DND-41 (cell line): ENCODE data around the gene GASK1B.

ENCODE experiments used
- ATAC-seq: fragments of 200-7000 bp; cut with Tn5 transposase; 3 replicates; pipeline ENCODE4 v1.9.1; 2021; ENCODE audit warnings: low read depth; ENCODE audit not compliant: insufficient read depth
- DNase-seq: peaks from one replicate; pipeline ENCODE4 v3.0.0-alpha.2; 2020
- H2AFZ ChIP-seq: 2 replicates; pipeline ENCODE4 v1.6.0; 2012; ENCODE audit warnings: low read depth, low read length
- H3K27ac ChIP-seq: 2 replicates; pipeline ENCODE4 v1.5.1; 2012; ENCODE audit warnings: low read length, inconsistent platforms
- H3K27me3 ChIP-seq: fragments of 200-600 bp; sonication (generic); 2 replicates; pipeline ENCODE4 v1.6.0; 2012; ENCODE audit warnings: low read length, mild to moderate bottlenecking, inconsistent platforms; ENCODE audit not compliant: insufficient read depth, poor library complexity
- H3K36me3 ChIP-seq: 2 replicates; pipeline ENCODE4 v1.5.1; 2012; ENCODE audit warnings: low read length, inconsistent platforms; ENCODE audit not compliant: insufficient read depth
- H3K4me1 ChIP-seq: 2 replicates; pipeline ENCODE4 v1.5.1; 2012; ENCODE audit warnings: mild to moderate bottlenecking, low read length; ENCODE audit not compliant: insufficient read depth
- H3K4me2 ChIP-seq: 2 replicates; pipeline ENCODE4 v1.6.0; 2012; ENCODE audit warnings: mild to moderate bottlenecking, moderate library complexity, low read length, inconsistent platforms; ENCODE audit not compliant: insufficient read depth
- H3K4me3 ChIP-seq, 2 experiments: fragments of 200-600 bp in 1 of 2; shearing (Covaris generic) in 1 of 2; 2 replicates each; pipeline ENCODE4 v1.5.1; 2012 to 2016; ENCODE audit warnings: inconsistent platforms in 2 of 2, low read length in 2 of 2, mild to moderate bottlenecking in 2 of 2, low read depth in 1 of 2, moderate library complexity in 1 of 2
- H3K79me2 ChIP-seq: 2 replicates; pipeline ENCODE4 v1.6.0; 2012; ENCODE audit warnings: low read length, inconsistent platforms; ENCODE audit not compliant: insufficient read depth
- H3K9ac ChIP-seq: 2 replicates; pipeline ENCODE4 v1.6.0; 2012; ENCODE audit warnings: low read depth, mild to moderate bottlenecking, inconsistent platforms, low read length, moderate library complexity
- H3K9me3 ChIP-seq: 2 replicates; pipeline ENCODE4 v1.5.1; 2012; ENCODE audit warnings: low read length, moderate library complexity, mild to moderate bottlenecking, inconsistent platforms; ENCODE audit not compliant: insufficient read depth, severe bottlenecking
- H4K20me1 ChIP-seq: 2 replicates; pipeline ENCODE4 v1.6.0; 2012; ENCODE audit warnings: low read length; ENCODE audit not compliant: insufficient read depth
- EZH2 ChIP-seq: IDR thresholded peaks from 3 replicates; pipeline ENCODE4 v1.6.1; 2012; ENCODE audit warnings: borderline replicate concordance, low read depth, mild to moderate bottlenecking, moderate library complexity, low read length, inconsistent platforms; ENCODE audit not compliant: severe bottlenecking
- TF ChIP-seq, protein P1 (sequence below): IDR thresholded peaks from 2 replicates; pipeline ENCODE4 v1.5.1; 2012; ENCODE audit warnings: borderline replicate concordance, low read length, moderate library complexity, mild to moderate bottlenecking; ENCODE audit not compliant: poor library complexity, severe bottlenecking; ENCODE audit errors: extremely low read depth

Gene GASK1B

DNA sequence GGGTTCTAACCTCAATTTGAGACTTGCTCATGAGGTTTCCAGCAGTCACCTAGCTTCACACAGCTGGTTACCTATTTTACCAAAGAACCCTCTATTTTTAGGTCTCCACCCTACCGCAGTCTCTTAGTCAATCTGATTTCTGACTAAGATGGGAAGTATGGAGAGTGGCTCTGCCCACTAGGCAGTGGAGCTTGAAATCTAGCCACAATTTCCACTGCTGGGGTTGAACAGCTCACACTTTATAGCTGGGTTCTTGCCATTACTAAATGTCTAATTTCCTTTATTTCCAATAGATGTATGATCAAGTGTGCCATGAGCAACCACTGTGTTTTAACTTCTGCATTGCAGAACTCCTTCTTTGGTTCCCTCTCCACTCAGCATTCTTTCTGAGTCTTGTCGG is 43.1 kb downstream of the GASK1B start:
- Histone ChIP-seq H3K9me3 (no peaks in the 10 kb centered on the region), H4K20me1 (no peaks in the 10 kb centered on the region), H3K4me1 (no peaks in the 10 kb centered on the region), H2AFZ (no peak overlapping the region), H3K4me2 (no peak overlapping the region), H3K36me3 (no peaks in the 10 kb centered on the region), H3K9ac (no peak overlapping the region), H3K79me2 (no peaks in the 10 kb centered on the region), H3K4me3 (no peak overlapping the region), H3K27me3 (no peaks in the 10 kb centered on the region), H3K27ac (no peak overlapping the region)
- ATAC-seq (no peak), DNase-seq (no peak)
- no peak for TF ChIP-seq EZH2
- TF ChIP-seq, protein P1, sequence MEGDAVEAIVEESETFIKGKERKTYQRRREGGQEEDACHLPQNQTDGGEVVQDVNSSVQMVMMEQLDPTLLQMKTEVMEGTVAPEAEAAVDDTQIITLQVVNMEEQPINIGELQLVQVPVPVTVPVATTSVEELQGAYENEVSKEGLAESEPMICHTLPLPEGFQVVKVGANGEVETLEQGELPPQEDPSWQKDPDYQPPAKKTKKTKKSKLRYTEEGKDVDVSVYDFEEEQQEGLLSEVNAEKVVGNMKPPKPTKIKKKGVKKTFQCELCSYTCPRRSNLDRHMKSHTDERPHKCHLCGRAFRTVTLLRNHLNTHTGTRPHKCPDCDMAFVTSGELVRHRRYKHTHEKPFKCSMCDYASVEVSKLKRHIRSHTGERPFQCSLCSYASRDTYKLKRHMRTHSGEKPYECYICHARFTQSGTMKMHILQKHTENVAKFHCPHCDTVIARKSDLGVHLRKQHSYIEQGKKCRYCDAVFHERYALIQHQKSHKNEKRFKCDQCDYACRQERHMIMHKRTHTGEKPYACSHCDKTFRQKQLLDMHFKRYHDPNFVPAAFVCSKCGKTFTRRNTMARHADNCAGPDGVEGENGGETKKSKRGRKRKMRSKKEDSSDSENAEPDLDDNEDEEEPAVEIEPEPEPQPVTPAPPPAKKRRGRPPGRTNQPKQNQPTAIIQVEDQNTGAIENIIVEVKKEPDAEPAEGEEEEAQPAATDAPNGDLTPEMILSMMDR: no peak

- Histone ChIP-seq H3K36me3 (no peaks in the 10 kb centered on the region), H3K4me3 (no peak overlapping the region), H3K4me1 (no peaks in the 10 kb centered on the region), H3K27ac (no peak overlapping the region), H2AFZ (no peak overlapping the region), H4K20me1 (no peaks in the 10 kb centered on the region), H3K27me3 (no peaks in the 10 kb centered on the region), H3K9ac (no peak overlapping the region), H3K9me3 (no peaks in the 10 kb centered on the region), H3K79me2 (no peaks in the 10 kb centered on the region), H3K4me2 (no peak overlapping the region)
- TF ChIP-seq EZH2: no peak
- TF ChIP-seq, protein P1: no peak
- ATAC-seq: no peak
- no peak for DNase-seq
Observed at GRCh38 chr4:158128540-158128939, 44.3 kb downstream of the GASK1B start.

DNA sequence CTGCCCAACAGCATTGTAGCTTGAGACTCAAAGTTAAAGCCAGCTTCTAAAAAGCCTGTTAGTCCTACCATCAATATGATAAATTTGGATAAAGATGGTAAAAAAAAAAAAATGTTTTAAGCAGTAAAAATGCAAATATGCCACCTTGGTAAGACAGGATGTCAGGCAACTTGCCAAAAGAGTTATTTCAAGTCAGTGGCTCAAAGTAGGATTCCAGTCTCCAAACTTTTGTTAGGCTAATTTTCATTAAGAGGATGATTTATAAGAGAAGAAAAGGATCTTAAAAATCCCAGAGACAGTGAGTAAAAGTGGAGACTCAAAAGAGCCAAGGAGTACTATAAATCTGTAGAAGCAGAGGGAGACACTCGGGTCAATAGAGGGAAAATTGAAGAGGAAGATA is 47.5 kb downstream of the GASK1B start:
- Histone ChIP-seq H3K27ac (no peak overlapping the region), H3K4me2 (no peak overlapping the region), H3K4me3 (no peak overlapping the region), H4K20me1 (no peaks in the 10 kb centered on the region), H3K9me3 (no peaks in the 10 kb centered on the region), H3K79me2 (no peaks in the 10 kb centered on the region), H2AFZ (no peak overlapping the region), H3K4me1 (no peaks in the 10 kb centered on the region), H3K36me3 (no peaks in the 10 kb centered on the region), H3K9ac (no peak overlapping the region), H3K27me3 (no peaks in the 10 kb centered on the region)
- no peak for TF ChIP-seq EZH2
- TF ChIP-seq, protein P1: no peak
- DNase-seq (no peak), ATAC-seq (no peak)
